GM21717 (cell line): ENCODE data around the gene CDC5L.

Source experiments
- ATAC-seq: cut with Tn5 transposase; IDR thresholded peaks from one replicate; pipeline ENCODE4 v1.9.1; 2021; ENCODE audit warnings: mild to moderate bottlenecking, moderate library complexity; ENCODE audit not compliant: unreplicated experiment

Gene CDC5L

DNA sequence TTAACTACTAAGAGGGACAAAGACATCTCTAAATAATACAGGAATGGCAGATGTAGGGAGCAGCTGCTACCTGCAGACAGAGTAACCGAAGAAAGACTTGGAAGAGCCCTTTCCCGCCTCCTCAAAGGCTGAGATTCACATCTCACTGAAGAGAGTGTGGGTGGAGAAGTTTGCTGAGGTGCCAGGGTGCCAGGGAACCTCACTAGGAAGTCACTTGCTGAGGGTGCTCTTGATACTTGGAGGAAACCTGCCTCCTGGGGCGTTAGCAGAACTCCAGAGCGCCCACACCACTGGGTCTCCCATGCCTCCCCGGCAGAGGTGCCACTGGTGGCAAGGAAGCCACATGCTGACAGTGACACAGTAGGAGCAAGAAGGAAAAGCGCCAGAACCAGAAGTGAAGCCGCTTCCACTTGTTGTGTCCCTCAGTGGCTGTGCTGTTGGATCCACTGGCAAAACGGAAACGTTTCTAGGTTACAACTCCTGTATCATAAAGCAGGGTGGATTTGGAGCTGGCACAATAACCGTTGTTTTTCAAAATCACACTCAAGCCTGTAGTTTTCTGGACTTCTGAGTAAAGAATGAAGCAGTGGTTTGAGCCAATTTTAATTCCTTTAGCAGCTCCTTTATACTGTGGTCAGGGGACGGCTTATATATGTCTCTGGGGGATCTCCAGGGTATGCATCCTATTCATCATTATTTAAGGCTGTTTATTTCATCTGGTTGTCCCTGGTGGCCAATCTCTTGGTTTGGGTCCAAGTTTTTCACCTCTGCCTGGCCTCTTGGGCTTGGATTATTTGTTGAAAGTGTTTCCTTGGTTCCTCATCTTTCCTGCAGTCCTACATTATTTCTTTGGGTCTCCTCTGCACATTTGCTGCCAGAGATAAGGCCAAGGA, 64.5 kb downstream of the CDC5L start:
- no peak for ATAC-seq

DNA sequence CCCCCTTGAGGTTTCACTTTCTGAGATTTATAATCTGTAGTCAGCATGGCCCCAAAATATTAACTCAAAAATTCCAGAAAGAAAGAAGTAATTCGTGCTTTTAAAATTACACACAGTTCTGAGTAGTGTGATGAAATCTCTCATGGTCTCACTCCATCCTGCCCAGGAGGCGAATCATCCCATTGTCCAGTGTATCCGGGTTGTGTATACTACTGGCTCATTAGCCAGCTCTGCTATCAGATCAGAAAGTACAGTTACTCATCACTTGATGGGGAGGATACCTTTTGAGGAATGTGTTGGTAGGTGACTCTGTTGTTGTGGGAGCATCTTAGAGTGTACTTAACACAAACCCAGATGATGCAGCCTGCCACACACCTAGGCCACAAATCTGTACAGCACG, 65.2 kb downstream of the CDC5L start:
- no peak for ATAC-seq

DNA sequence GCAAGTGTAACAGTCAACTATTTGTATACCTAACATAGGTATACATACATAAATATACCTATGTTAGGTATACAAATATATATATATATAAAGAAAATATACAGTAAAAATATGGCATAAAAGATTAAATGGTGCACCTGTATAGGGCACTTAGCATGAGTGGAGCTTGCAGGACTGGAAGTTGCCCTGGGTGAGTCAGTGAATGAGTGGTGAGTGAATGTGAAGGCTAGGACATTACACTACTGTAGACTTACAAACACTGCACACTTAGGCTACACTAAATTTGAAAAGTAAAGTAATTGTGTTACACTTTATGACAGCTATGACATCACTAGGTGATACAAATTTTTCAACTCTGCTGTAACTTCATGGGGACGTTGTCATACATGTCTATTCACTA, 65.6 kb downstream of the CDC5L start:
- ATAC-seq = no peak

DNA sequence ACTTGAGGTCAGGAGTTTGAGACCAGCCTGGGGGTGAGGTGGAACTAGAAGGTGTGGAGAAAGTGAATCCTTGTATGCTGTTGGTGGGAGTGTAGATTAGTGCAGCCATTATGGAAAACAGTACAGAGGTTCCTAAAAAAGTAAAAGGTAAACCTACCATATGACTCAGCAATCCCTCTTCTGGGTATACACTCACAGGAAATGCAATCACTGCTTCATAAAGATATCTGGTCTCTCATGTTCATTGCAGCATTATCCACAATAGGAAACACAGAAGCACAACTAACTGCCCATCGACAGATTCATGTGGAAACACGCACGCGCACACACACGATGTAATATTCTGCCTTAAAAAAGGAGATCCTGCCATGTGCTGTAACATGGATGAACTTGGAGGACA, 66.7 kb downstream of the CDC5L start:
- ATAC-seq = no peak

DNA sequence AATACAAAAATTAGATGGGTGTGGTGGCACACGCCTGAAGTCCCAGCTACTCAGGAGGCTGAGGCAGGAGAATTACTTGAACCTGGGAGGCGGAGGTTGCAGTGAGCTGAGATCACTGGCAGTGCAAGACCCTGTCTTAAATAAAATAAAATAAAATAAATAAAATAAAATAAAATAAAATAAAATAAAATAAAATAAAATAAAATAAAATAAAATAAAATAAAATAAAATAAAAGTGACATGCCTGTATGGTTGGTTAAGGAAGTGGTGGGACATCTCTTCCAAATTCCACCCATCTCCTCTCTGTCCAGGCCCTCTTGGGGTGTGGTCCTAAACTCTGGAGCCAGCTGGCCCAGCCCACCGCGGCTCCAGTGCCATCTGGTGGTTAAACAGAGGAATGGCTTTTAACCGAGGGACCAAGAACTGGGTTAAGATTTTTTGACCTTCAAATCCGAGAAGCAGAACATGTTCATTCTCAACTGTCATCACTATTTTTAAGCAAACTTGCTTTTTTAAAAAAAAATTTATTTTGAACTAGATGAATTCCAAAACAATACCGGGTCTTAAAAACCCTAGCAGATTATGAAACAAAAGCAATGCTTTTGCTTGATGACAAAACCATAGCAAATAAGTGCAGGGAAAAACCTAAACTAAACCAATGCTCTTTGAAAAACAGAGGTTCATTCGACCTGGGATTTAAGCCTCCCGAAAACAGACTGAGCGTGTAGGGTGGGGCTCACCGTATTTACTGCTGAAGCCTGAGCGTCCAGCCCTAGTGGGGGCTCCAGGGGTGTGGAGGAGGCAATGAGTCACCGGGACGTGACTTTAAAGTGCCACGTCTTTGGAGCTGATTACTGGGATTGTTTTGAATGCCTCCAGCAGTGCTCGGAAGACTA, 68.8 kb downstream of the CDC5L start:
- no peak for ATAC-seq

DNA sequence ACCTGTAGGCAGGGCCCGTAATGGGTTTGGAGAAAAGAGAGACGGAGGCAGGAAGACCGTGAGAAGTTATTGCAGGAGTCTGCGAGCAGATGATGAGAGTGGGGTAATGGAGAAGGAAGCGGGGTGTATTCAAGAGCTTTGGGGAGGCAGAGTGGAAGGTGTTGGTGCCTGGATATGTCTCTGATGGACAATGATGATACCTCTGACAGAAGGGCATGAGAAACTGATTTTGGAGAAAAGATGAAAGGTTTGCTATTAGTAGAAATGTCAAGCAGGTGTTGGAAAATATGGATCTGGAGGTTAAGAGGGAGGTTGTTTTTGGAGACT, 69.4 kb downstream of the CDC5L start:
- ATAC-seq = no peak

DNA sequence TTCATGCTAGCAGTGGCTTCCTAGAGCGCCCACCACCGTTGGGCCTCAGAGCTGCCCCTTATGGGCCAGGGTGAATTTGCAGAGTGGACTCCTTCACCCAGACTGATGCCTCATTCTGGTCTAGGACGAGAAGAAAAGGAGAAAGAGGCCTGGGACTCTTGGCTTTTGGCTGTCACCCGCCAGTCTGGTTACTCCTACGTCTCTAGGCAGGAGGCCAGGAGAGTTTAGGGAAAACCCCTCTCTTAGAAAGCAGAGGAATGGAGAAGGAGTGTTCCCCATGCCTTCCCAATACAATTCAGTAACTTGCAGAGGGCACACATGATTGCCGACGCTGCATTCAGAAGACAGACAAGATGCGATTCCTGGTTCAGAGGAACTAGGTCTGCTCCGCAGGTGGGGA, 70.1 kb downstream of the CDC5L start:
- no peak for ATAC-seq

DNA sequence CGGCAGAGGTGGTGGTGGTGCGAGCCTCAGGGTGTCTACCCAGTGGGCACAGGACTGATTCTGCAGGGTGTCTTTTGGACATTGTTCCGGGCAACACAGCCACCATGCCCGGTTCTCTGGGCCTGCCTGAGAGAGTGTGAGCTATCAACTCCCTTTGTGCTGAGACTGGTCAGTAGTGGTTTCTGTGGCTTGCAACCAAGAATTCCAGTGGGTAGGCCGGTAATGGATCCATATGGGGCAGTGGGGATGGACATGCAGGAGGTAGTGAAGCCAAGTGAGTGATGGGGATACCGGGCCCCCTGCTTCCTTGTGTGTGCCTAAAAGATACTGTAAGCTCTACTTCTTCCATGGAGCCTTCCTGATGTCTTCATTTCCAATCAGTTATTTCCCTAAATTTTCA, 71.0 kb downstream of the CDC5L start:
- ATAC-seq = no peak

DNA sequence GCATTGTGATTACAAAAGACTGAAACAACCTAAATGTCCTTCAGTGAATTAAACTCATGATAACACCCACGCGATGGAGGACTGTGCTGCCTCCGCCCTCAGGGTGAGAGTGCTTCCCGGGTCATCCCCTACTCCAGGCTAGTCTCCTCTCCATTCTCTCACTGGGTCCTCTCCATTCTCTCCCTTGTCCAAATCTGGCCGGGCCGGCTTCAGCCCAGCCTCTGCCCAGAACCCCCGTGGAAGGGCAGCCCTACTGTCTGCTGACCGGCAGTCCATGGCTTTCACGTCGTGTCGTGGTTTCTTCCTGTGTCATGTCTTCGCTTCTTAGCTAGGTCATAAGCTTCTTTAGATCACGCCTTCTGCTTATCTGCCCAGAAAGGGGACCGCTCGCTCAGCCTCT, 74.8 kb downstream of the CDC5L start:
- ATAC-seq = no peak

DNA sequence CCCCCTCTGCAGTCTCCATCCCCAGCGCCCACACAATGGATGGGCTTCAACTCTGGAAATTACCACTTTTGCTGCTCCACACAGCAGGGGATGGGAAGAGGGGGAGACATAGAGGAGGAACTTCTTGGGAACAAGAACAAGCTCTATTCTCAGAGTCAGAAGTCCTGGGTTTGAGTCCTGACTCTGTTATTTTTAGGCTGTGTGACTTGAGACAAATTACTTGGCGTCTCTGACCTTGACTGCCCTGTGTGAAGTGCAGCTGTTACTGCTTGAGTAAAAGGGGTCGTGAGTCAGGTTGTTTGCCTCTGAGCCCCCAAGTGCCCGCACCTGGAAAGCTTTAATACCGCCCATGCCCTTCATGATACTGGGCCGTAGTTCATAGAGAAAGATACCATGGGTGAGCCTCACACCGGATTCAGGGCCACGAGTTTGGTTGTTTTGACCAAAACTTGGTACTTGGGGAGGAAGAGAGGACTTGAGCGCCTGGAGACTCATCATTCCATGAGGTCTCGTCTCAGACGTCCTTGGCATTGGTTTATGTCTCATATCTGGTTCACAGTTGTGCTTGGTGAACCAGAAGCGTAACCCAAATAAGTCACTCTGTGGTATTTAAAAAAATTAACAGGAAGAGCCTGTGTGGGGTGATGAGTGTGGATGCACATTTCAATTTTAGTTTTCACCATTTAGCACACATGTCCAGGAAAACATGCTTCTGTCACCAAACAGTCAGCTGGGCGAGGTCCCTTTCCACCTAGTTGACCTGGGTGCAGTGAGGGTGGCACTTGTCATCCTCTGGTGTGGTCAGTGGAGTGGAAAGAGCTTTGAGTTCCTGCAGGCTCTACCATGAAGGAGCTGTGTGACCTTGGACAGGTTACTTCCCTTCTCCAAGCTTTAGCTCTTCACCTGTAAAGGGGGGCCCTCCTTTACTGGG, 75.6 kb downstream of the CDC5L start:
- ATAC-seq = no peak

DNA sequence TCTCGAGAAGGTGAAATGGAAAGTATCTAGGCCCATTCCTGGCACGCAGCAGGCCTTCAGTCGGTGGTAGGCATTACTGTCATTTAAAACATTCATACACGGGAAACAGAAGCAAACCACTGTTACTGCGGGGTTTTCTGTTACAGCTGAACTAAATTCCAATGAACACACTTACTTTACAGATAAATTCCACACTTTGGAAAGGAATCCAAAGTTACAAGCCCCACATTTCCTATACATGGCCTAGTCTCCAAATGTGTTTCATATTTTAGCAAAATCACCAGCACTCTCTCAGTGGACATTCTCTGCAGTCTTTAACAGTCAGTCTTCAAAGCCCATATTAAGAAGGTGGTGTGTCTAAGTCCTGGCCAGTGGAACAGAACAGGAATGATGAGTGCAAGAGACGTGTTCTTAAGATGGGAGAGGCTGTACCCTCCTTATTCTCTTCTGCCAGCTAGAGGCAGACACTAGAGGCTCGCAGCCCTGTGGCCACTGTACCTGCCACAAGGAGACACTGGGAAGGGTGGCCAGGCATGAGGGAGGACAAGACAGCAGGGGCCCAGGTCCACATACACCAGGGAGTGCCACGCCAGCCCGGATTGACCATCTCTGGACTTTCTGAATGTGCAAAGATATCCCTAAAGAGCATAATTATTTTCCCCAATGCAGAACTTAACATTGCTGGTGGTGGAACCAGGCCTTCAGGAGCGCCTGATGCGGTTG, 76.4 kb downstream of the CDC5L start:
- no peak for ATAC-seq

DNA sequence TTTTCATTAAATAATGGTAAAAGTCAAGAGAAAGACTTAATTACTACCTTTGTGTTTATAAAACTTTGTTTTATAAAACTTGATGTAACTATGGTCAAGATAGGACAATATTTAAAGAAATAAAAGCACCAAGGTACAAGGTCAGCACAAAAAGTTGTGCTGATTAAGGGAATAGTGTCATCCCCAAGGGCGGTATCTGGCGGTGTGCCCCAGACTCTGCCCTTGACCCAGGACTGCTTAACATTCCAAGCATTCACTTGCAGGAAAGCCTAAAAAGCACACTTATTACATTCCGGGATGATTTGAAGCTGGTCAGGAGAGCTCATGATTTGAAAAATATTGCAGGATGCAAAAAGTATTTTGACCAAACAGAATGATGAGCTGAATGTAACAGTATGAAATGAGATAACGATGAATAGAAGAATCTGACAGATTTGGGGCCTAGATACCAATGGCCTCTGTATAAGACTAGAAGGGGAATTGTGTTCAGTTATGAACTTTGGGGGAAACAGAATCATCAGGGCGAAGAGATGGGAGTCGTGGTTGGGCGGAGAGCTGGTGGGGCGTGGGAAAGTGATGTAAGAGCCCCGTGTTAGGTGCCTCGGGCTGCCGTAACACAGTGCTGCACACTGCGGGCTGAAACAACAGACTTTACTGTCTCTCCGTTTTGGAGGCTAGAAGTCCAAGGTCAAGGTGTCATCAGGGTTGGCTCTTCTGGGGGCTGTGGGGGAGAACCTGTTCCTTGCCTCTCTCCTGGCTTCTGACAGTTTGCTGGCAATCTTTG, 77.2 kb downstream of the CDC5L start:
- no peak for ATAC-seq

DNA sequence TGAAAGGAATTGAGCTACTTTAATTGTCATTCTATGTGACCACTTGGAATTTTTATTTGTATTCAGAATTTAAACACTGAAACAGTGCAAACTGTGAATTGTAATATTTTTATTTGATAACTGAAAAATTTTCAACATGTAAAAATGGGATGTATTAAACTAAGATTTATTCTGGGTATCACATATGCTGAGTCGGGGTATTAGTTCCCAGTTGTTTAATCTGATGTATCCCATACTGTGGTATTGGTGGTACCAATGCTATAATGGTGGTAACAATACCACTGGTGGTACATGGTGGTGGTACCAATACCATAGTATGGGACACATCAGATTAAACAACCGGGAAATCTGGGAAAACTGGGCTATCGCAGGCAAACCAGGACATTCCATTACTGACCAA, 79.4 kb downstream of the CDC5L start:
- ATAC-seq = no peak

DNA sequence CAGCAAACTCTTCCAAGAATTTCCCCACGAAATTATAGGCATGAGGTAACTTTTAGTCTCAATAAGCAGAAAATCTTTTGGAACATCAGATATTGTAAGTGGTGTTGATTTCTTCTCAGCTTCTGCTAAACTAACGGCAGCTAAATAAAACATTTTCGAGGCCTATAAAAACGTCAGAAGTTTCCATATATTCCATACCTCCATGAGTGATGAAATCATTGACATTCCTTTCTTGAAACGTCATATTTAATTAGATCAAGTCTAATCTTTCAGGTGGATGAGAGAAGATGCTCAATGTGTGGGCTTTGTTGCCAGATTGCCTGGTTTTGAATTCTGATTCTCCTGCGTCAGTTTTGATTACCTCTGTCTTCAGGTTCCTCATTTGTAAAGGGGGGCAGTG, 81.3 kb downstream of the CDC5L start:
- no peak for ATAC-seq

DNA sequence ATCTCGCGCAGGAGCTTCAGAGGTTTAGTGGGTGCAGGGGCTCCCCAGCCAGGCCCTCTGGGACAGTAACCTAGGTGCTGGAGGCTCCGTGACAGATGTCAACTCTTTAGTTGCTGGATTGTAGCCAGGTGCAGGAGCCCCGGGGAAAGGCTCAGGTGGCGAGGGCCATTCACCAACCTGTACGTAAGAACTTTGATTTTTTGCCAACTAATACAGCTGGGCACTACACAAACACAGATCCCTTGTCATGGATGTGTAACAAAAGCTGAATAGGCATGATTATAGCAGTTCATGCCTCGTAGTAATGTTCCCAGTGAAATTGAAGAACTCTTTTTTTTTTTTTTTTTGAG, 82.6 kb downstream of the CDC5L start:
- ATAC-seq = no peak

DNA sequence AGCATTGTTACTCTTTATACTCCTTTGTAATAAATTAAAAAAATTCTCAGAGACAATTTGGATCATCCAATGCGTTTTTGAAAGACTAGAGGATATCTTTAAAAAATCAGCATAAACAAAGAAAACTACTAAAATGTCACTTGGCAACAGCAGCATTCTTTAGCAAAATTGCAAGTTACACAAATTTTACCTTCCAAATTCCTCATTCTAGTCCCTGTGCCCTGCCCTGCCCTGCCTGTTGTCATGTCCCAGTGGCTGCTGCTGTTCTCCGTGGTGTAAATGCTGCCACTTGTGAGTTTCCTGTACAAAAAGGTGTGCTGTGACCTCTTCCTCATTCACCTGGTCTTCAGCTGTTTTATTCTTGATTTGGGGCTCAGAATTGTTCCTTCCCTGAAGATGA, 83.2 kb downstream of the CDC5L start:
- ATAC-seq = no peak

DNA sequence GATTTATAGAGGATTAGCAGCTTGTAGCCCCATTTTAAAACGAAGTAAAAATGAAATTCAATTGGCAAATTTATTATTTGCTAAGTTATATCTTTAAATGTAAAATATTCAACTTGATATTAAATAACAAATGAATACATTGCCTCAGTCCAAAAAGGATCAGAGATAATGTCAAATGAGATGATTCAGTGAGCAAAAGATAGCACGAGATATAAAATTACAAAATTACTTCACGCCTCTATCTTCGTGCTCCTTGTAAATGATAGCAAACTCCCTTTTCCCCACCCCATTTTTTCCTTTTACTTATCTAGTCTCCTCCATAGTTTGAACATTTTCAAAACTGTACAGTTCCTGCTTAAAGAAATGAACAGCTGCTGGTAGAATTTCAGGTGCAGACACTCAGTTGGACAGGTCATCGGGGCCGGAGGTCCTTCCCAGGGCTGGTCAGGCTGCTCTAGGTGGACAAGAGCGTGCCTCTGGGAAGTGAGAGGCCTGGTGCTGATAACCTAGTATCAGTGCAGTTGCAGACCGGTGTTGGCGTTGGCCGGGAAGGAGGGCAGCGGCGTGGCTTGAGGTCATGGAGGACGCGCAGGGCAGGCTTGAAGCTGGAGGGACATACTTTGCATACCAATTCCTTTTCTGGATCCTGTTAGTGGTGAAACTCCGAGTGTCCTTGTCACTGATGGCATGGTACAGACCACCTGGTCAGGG, 83.9 kb downstream of the CDC5L start:
- ATAC-seq = no peak

DNA sequence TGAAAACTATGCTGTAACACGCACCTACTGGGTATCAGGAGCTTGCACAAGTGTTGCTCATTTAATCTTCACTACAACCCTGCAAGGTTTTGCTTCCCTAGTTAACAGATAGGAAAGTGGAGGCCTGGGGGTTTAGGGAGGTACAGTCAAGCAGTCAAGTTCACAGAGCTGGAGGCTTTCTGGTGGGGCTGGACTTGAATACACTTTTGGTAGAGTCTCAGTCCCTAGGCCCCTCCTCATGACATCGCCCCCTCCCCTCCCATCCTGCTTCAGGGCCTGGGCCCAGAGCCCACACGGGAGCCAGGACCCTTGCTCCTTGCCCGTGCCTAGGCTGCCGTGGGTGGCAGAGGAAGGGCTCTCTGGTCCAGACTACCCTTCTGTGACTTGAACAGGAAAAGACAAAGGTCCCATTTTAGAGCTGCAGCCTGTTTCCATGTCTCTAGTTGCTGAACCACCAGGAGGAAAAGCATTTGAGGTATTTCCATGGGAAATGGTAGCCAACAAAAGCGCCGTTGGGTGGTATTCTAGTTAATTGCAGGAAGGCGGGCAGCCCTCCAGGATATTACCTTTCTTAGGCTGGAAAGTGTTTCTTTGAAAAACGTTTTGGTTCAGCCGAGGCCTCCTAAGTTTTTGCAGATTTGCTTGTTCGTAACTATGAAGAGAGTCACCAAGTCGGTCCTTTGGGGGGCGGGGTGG, 84.9 kb downstream of the CDC5L start:
- no peak for ATAC-seq
